Measurements from ENCODE around the gene SOD1. TPM values are rescaled to one million over a fixed set of nuclear protein-coding genes. Genes with fewer than 3 reads are reported as not detected.

SOD1 gene
- total and polyA plus RNA-seq, 7 donors: 169 to 648 (median 279) TPM

DNA sequence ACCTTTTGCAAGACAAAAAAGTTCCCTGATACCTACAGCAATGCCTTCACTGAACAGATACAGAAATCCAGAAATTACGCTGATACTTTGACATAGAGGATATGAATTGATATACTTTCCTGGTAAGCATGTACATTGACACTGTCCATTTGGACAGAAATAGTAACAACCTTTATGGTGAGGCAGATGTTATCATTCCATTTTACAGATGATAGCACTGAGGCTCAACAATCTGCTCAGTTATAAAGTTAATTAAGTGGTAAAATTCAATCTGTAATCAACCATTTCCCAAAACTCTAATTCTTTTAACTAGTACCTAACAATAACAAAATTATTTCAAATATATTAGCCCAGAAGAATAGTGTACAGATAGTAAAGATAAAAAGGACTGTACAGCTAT is 51.8 kb downstream of the SOD1 start:
- peaks cover 0 to 75% (median 42%) of the 10 kb centered on the region in 4 donors for H3K4me1 ChIP-seq
- no peak for DNase-seq
- 98 to 100% methylated on average over 1 of the region's 1 CpG for WGBS, 2 donors
- H3K27ac ChIP-seq: no peak overlapping the region
- intact Hi-C loops (cut with DNase I): no loop called here
- no peak overlapping the region for H3K4me3 ChIP-seq
- H3K36me3 ChIP-seq: no peaks in the 10 kb centered on the region
- H3K9me3 ChIP-seq: no peaks in the 10 kb centered on the region
- TF ChIP-seq, protein P1, sequence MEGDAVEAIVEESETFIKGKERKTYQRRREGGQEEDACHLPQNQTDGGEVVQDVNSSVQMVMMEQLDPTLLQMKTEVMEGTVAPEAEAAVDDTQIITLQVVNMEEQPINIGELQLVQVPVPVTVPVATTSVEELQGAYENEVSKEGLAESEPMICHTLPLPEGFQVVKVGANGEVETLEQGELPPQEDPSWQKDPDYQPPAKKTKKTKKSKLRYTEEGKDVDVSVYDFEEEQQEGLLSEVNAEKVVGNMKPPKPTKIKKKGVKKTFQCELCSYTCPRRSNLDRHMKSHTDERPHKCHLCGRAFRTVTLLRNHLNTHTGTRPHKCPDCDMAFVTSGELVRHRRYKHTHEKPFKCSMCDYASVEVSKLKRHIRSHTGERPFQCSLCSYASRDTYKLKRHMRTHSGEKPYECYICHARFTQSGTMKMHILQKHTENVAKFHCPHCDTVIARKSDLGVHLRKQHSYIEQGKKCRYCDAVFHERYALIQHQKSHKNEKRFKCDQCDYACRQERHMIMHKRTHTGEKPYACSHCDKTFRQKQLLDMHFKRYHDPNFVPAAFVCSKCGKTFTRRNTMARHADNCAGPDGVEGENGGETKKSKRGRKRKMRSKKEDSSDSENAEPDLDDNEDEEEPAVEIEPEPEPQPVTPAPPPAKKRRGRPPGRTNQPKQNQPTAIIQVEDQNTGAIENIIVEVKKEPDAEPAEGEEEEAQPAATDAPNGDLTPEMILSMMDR (IDR thresholded peaks at IDR 0.05): no peak
- TF ChIP-seq POLR2AphosphoS5 (IDR thresholded peaks at IDR 0.05): no peak
- no peak for TF ChIP-seq POLR2A (IDR thresholded peaks at IDR 0.05)
- no peak for TF ChIP-seq EP300 (IDR thresholded peaks at IDR 0.05)
- no peaks in the 10 kb centered on the region for H3K27me3 ChIP-seq

DNA sequence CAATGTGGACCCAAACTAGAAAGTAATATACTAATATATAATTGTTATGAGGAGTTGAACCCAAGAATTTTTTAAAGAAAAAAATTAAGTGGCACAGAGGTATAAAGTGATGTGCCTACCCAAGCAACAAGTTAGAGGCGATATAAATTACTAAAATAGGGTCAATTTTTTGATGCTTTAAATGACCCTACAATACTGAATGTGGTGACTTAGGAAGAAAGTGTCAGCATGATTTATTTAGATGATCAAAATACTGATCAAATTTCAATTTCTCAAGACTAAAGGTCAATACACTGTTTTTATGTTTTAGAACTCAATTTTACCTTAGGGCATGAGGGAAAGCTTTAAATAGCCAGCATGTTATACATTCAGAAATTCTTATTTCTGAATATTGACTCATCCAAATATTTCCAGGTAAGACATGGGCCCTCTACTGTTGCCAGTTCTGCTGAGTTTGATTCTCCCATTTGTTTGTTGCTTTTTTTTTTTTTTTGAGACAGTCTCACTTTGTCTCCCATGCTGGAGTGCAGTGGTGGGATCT is 52.3 kb downstream of the SOD1 start:
- H3K4me1 ChIP-seq: peaks cover 0 to 74% (median 46%) of the 10 kb centered on the region in 4 donors
- H3K9me3 ChIP-seq: no peaks in the 10 kb centered on the region
- H3K27ac ChIP-seq: no peak overlapping the region
- TF ChIP-seq POLR2AphosphoS5 (IDR thresholded peaks at IDR 0.05) (no peak), EP300 (IDR thresholded peaks at IDR 0.05) (no peak), POLR2A (IDR thresholded peaks at IDR 0.05) (no peak)
- TF ChIP-seq, protein P1 (IDR thresholded peaks at IDR 0.05): no peak
- H3K27me3 ChIP-seq: no peaks in the 10 kb centered on the region
- no peak overlapping the region for H3K4me3 ChIP-seq
- no peak for DNase-seq
- 98 to 99% methylated on average over 1 of the region's 1 CpG for WGBS, 2 donors
- H3K36me3 ChIP-seq: no peaks in the 10 kb centered on the region
- intact Hi-C loops (cut with DNase I): no loop called here

DNA sequence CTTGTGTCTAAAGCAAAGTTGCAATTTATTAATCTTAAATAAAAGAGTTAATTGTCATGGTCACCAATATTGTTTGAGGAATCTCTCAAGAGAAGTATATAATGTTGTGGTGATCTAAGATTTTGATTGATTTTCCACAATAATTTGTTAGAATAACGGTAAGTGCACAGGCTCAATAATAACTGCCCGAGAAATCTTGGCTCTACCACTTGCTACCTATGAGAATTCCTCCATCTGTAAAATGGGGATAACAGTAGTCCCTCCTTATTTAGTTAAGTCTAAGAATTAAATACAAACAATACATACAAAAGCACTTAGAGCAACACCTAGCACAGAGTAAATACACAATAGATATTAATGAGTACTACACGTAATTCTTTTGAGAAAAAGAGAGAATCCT is 53.6 kb downstream of the SOD1 start:
- 69 to 72% methylated on average over 3 of the region's 3 CpGs for WGBS, 2 donors
- intact Hi-C loops (cut with DNase I): no loop called here
- peaks cover 0 to 69% (median 46%) of the 10 kb centered on the region in 4 donors for H3K4me1 ChIP-seq
- no peak overlapping the region for H3K27ac ChIP-seq
- H3K27me3 ChIP-seq: no peaks in the 10 kb centered on the region
- no peaks in the 10 kb centered on the region for H3K36me3 ChIP-seq
- TF ChIP-seq POLR2AphosphoS5 (IDR thresholded peaks at IDR 0.05): no peak
- TF ChIP-seq EP300 (IDR thresholded peaks at IDR 0.05): no peak
- no peak for TF ChIP-seq POLR2A (IDR thresholded peaks at IDR 0.05)
- TF ChIP-seq, protein P1 (IDR thresholded peaks at IDR 0.05): no peak
- no peak for DNase-seq
- no peak overlapping the region for H3K4me3 ChIP-seq
- no peaks in the 10 kb centered on the region for H3K9me3 ChIP-seq

DNA sequence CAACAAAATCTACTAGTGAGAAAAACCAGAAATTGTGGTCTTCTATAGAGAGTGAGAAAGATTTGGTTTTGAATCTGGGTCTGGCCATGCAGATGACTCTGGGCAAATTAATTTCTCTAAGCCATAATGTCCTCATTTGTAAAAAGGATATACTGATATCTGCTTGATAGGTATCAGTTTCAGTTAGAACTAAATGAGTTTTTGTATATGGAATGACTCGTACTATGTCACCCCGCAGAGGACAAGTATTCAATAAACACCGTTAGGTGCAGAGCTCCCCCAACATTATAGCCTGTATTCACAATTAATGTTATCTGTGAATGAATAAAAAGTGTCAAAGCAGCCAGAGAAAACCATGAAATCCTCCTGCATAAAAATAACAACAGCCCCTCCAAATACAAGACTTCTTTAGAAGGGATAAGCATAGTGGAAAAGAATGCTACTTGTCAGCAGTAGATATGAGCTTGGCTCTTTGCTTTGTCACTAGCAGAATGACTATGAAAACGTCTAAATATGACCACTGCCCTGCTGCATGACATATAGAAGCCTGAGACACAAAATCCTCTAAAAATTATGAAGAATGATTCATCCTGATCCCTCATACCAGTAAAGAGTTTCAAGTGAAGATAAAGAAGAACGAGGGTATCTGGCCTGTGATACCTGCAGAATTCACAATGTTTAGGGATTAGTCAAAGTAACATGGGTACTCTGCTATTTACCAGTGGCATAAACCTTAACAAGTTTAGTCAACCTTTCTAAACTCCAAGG is 54.7 kb downstream of the SOD1 start:
- no peak overlapping the region for H3K4me3 ChIP-seq
- H3K4me1 ChIP-seq: peaks cover 0 to 62% (median 40%) of the 10 kb centered on the region in 4 donors
- H3K27ac ChIP-seq: no peak overlapping the region
- no peak for DNase-seq
- WGBS, 2 donors: 76 to 79% methylated on average over 5 of the region's 5 CpGs
- no peaks in the 10 kb centered on the region for H3K9me3 ChIP-seq
- H3K36me3 ChIP-seq: no peaks in the 10 kb centered on the region
- TF ChIP-seq POLR2AphosphoS5 (IDR thresholded peaks at IDR 0.05): no peak
- TF ChIP-seq, protein P1 (IDR thresholded peaks at IDR 0.05): no peak
- no peak for TF ChIP-seq POLR2A (IDR thresholded peaks at IDR 0.05)
- TF ChIP-seq EP300 (IDR thresholded peaks at IDR 0.05): no peak
- intact Hi-C loops (cut with DNase I): no loop called here
- H3K27me3 ChIP-seq: no peaks in the 10 kb centered on the region
